Measurements from ENCODE around the gene EIF2S2. TPM values are rescaled to one million over a fixed set of nuclear protein-coding genes. Genes with fewer than 3 reads are reported as not detected.

EIF2S2 gene
- total RNA-seq, 1 experiment from 2014 or later = 121 TPM

DNA sequence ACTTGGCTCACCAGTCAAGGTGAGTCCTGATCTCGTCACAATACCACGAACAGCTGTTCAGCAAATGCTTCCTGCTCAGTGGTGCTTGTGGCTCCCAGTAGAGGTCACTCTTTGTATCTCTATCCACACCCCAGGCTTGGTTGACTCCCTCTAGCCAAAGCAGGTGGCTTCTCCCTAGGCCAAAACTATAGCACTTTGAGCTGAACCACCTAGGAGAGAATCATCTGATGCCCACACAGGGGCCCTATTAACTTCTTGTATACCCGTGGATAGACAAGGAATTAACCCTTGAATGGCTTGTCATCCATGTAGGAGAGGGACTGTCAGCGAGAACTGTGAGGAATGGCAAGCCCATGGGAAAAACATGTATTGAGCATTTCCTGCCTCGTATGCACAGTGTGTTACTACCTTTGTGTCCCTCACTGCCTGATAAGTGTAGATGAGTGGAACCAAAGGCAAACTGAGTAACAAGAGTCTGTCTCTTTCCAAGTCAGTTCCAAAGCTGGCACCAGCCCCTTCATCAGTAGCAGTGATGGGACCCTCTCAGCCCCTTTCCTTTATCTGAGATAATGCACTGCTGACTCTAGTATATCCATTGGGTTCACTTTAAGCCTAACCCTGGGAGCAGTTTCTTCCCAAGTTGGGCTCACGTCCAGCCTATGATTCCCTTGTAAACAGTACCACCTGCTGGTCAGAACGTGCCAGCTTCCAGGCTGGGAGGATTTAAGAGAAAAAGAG is 42.5 kb downstream of the EIF2S2 start:
- TF ChIP-seq ATF3 (IDR thresholded peaks at IDR 0.05) (no peak), CBX3 (IDR thresholded peaks at IDR 0.05; ENCODE audit: low read depth) (0 out of 2 replicates have a peak, but pooled peaks have one; percentile 16), CTCF (IDR thresholded peaks at IDR 0.05 in 2 of 3, conservative IDR thresholded peaks at IDR 0.05 in 1 of 3; ENCODE audit: borderline replicate concordance in 1 of 3, insufficient read depth in 1 of 3, low read depth in 2 of 3, low read length in 2 of 3) (peak; percentile 86 to 93 (median 88)), RAD21 (IDR thresholded peaks at IDR 0.05; ENCODE audit: low read depth) (peak; percentile 90)
- peaks cover 3% of the 10 kb centered on the region; the same call in 1 of the 2 replicates for H4K20me1 ChIP-seq (ENCODE audit: insufficient read depth)

More for the DNA sequence above, 42.5 kb downstream of the EIF2S2 start:
- RAD21 ChIA-PET (ENCODE audit: low non-redundant PET in 1 of 2, low total read pairs in 2 of 2, uncharacterized antibody in 2 of 2, unreplicated experiment in 2 of 2) = no interaction called here
- Histone ChIP-seq H3K4me1 (ENCODE audit: control insufficient read depth in 1 of 2, insufficient read depth in 2 of 2, low read length in 2 of 2) (peaks cover 0 to 22% of the 10 kb centered on the region in 2 experiments; a peak in 2 of 4 replicates), H2AFZ (ENCODE audit: low read depth, low read length, poor library complexity, severe bottlenecking) (no peak overlapping the region), H3K4me2 (ENCODE audit: low read length) (no peak overlapping the region; the same call in 1 of the 2 replicates), H3K4me3 (replicated peaks in 1 of 2; ENCODE audit: low read depth in 1 of 2, low read length in 2 of 2) (no peak overlapping the region), H3K79me2 (ENCODE audit: insufficient read depth, low read length) (peaks cover 36% of the 10 kb centered on the region; the same call in 1 of the 2 replicates), H3K9me3 (ENCODE audit: control insufficient read depth in 1 of 2, insufficient read depth in 1 of 2, low read depth in 1 of 2, low read length in 2 of 2) (no peaks in the 10 kb centered on the region), H3K9me2 (ENCODE audit: insufficient read depth) (no peaks in the 10 kb centered on the region), H3K27ac (ENCODE audit: low read depth, low read length) (no peak overlapping the region), H3K9ac (ENCODE audit: low read length) (no peak overlapping the region), H3K36me3 (ENCODE audit: control insufficient read depth in 1 of 2, insufficient read depth in 2 of 2, low read length in 2 of 2) (peaks cover 0 to 2% of the 10 kb centered on the region in 2 experiments; a peak in 3 of 4 replicates), H3K27me3 (ENCODE audit: insufficient read depth, low read length) (no peaks in the 10 kb centered on the region)
- intact Hi-C loops (cut with micrococcal nuclease) = loop anchor here (1.0 to 10.0 kb wide), 5 partner anchors 122 to 622 kb away; no protein-coding TSS in a partner anchor
- POLR2A ChIA-PET = no interaction called here
- ATAC-seq (peak; percentile 86), DNase-seq (ENCODE audit: low read depth, low spot score) (peak; percentile 68)
- CTCF ChIA-PET = interaction anchor here (0.6 to 1.6 kb wide), 8 partner anchors 13 to 276 kb away, joined by 3 to 7 read pairs (median 5); partner anchors contain the start of gene RALY
- BruUV-seq (replicated peaks) = no TSS peak

All from HCT116 (cell line).